SK-N-SH treated with all-trans-retinoic acid at 6 μM for 48 hours (cell line): Measurements from ENCODE around the gene SLC5A10.

Experiments used
- ATAC-seq: fragments of 200-7000 bp; cut with Tn5 transposase; 3 replicates; pipeline ENCODE4 v1.9.1; 2020; ENCODE audit warnings: mild to moderate bottlenecking, moderate library complexity
- ARNTL ChIP-seq: fragments of 450-650 bp; formaldehyde crosslinking; IDR thresholded peaks from 2 replicates; pipeline ENCODE4 v1.5.0; 2020; ENCODE audit warnings: low read depth, mild to moderate bottlenecking, moderate library complexity, borderline replicate concordance
- BACH2 ChIP-seq: fragments of 250-450 bp; sonication (Bioruptor Pico); IDR thresholded peaks from 2 replicates; pipeline ENCODE4 v1.9.0; 2021; ENCODE audit warnings: mild to moderate bottlenecking, borderline replicate concordance
- CSDC2 ChIP-seq: fragments of 250-450 bp; sonication (Bioruptor Pico); IDR thresholded peaks from 2 replicates; pipeline ENCODE4 v1.5.0; 2020; ENCODE audit warnings: mild to moderate bottlenecking, moderate library complexity
- ESRRG ChIP-seq: fragments of 250-450 bp; sonication (Bioruptor Pico); IDR thresholded peaks from 2 replicates; pipeline ENCODE4 v1.6.1; 2021; ENCODE audit warnings: mild to moderate bottlenecking
- GLIS3 ChIP-seq: fragments of 250-450 bp; sonication (Bioruptor Pico); IDR thresholded peaks from 2 replicates; pipeline ENCODE4 v1.5.0; 2020; ENCODE audit warnings: mild to moderate bottlenecking, moderate library complexity
- ISL1 ChIP-seq: fragments of 250-450 bp; sonication (Bioruptor Pico); IDR thresholded peaks from 2 replicates; pipeline ENCODE4 v2.1.2; 2022; ENCODE audit warnings: mild to moderate bottlenecking, moderate library complexity
- OSR1 ChIP-seq: fragments of 250-450 bp; sonication (Bioruptor Pico); IDR thresholded peaks from 2 replicates; pipeline ENCODE4 v1.8.0; 2022; ENCODE audit warnings: moderate library complexity, mild to moderate bottlenecking, inconsistent platforms
- PATZ1 ChIP-seq: fragments of 250-450 bp; sonication (Bioruptor Pico); IDR thresholded peaks from 2 replicates; pipeline ENCODE4 v1.8.0; 2020; ENCODE audit warnings: mild to moderate bottlenecking, moderate library complexity, borderline replicate concordance
- PPARA ChIP-seq: fragments of 250-450 bp; sonication (Bioruptor Pico); IDR thresholded peaks from 2 replicates; pipeline ENCODE4 v1.5.0; 2020; ENCODE audit warnings: mild to moderate bottlenecking, borderline replicate concordance
- RARB ChIP-seq: fragments of 250-450 bp; sonication (Bioruptor Pico); IDR thresholded peaks from 2 replicates; pipeline ENCODE4 v1.8.0; 2021; ENCODE audit warnings: mild to moderate bottlenecking, moderate library complexity
- SNAI2 ChIP-seq: fragments of 250-450 bp; sonication (Bioruptor Pico); IDR thresholded peaks from 2 replicates; pipeline ENCODE4 v1.5.0; 2020; ENCODE audit warnings: mild to moderate bottlenecking, moderate library complexity
- TCF4 ChIP-seq: fragments of 250-450 bp; sonication (Bioruptor Pico); IDR thresholded peaks from 2 replicates; pipeline ENCODE4 v1.8.0; 2021; ENCODE audit warnings: mild to moderate bottlenecking, moderate library complexity, borderline replicate concordance
- TOX ChIP-seq: fragments of 250-450 bp; sonication (Bioruptor Pico); IDR thresholded peaks from 2 replicates; pipeline ENCODE4 v1.8.0; 2021; ENCODE audit warnings: mild to moderate bottlenecking, moderate library complexity, borderline replicate concordance
- TSHZ2 ChIP-seq: fragments of 250-450 bp; sonication (Bioruptor Pico); IDR thresholded peaks from 2 replicates; pipeline ENCODE4 v1.5.0; 2020; ENCODE audit warnings: mild to moderate bottlenecking, moderate library complexity
- ZC3H10 ChIP-seq: fragments of 250-450 bp; sonication (Bioruptor Pico); IDR thresholded peaks from 2 replicates; pipeline ENCODE4 v1.5.1; 2021; ENCODE audit warnings: mild to moderate bottlenecking, moderate library complexity
- ZFP3 ChIP-seq: fragments of 250-450 bp; sonication (Bioruptor Pico); IDR thresholded peaks from 2 replicates; pipeline ENCODE4 v1.5.0; 2020; ENCODE audit warnings: mild to moderate bottlenecking, moderate library complexity
- ZFP30 ChIP-seq: fragments of 450-650 bp; formaldehyde crosslinking; IDR thresholded peaks from 2 replicates; pipeline ENCODE4 v1.5.0; 2022; ENCODE audit warnings: mild to moderate bottlenecking, moderate library complexity
- ZNF565 ChIP-seq: fragments of 450-650 bp; formaldehyde crosslinking; conservative IDR thresholded peaks from 2 replicates; pipeline ENCODE4 v1.5.0; 2020; ENCODE audit warnings: low read depth, mild to moderate bottlenecking, moderate library complexity
- ZNF70 ChIP-seq: fragments of 450-650 bp; formaldehyde crosslinking; IDR thresholded peaks from 2 replicates; pipeline ENCODE4 v1.5.0; 2020; ENCODE audit warnings: mild to moderate bottlenecking, moderate library complexity
- ZNF8 ChIP-seq: fragments of 450-650 bp; formaldehyde crosslinking; IDR thresholded peaks from 2 replicates; pipeline ENCODE4 v1.5.0; 2020; ENCODE audit warnings: mild to moderate bottlenecking, moderate library complexity
- TF ChIP-seq, protein P1 (sequence below): fragments of 250-450 bp; sonication (Bioruptor Pico); IDR thresholded peaks from 2 replicates; pipeline ENCODE4 v1.8.0; 2021; ENCODE audit warnings: low read depth, mild to moderate bottlenecking, moderate library complexity, borderline replicate concordance

SLC5A10 gene

DNA sequence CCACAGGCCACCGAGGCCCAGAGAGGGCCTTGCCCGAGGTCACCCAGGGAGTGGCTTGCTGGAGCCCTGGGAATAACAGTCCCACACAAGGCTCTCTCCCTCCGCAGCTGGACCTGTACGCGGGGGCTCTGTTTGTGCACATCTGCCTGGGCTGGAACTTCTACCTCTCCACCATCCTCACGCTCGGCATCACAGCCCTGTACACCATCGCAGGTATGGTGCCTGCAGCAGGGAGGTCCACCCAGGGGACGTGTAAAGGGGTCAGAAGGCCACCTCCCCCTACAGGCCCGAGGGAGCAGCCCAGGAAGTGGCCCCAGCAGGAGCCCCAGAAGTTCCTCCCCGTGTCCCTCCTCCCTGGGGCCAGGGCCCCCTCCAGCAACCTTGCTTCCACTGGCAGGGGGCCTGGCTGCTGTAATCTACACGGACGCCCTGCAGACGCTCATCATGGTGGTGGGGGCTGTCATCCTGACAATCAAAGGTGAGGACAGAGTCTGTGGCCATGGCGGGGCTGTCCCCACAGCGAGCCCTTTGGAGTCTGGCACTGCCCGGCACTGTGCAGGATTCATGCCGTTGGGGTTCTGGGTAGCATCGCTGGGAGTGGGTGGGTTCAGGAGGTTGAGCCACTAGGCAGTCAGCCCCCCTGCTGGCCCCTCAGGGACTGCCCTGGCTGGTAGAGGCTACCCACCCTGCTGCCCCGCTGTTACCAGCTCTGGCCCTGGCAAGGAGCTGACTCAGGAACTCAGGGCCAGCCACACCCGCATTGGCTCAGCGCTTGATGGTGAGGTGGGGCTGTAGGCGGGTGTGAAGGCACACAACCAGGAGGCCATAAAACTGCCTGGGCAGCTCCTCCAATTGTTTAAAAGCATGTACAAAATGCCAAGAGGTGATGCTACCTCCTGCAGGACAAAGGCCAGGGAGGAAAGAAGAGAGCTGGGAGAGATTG lies 17.3 kb downstream of the SLC5A10 start:
- TF ChIP-seq TCF4 (CRISPR knock-in tag) (no peak), ZC3H10 (CRISPR knock-in tag) (no peak)
- ATAC-seq, result no peak

- TF ChIP-seq BACH2 (CRISPR knock-in tag), result no peak
- TF ChIP-seq ZNF70 (CRISPR knock-in tag), result no peak
- TF ChIP-seq, protein P1, sequence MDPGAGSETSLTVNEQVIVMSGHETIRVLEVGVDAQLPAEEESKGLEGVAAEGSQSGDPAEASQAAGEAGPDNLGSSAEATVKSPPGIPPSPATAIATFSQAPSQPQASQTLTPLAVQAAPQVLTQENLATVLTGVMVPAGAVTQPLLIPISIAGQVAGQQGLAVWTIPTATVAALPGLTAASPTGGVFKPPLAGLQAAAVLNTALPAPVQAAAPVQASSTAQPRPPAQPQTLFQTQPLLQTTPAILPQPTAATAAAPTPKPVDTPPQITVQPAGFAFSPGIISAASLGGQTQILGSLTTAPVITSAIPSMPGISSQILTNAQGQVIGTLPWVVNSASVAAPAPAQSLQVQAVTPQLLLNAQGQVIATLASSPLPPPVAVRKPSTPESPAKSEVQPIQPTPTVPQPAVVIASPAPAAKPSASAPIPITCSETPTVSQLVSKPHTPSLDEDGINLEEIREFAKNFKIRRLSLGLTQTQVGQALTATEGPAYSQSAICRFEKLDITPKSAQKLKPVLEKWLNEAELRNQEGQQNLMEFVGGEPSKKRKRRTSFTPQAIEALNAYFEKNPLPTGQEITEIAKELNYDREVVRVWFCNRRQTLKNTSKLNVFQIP, result no peak
- no peak for TF ChIP-seq ARNTL
- no peak for TF ChIP-seq PATZ1 (CRISPR knock-in tag)
- TF ChIP-seq ESRRG (CRISPR knock-in tag), result no peak
- no peak for TF ChIP-seq SNAI2 (CRISPR knock-in tag)
- no peak for TF ChIP-seq PPARA
- TF ChIP-seq CSDC2, result no peak
- TF ChIP-seq TSHZ2 (CRISPR knock-in tag), result no peak
- TF ChIP-seq GLIS3, result no peak
- no peak for TF ChIP-seq ISL1
- TF ChIP-seq ZNF8 (CRISPR knock-in tag), result no peak
- TF ChIP-seq ZFP30 (CRISPR knock-in tag), result no peak
- TF ChIP-seq TCF4 (CRISPR knock-in tag), result no peak
- ATAC-seq, result no peak
Observed at GRCh38 chr17:18970582-18971480, 18.9 kb downstream of the SLC5A10 start.

GRCh38 chr17:18971801-18972200 lies 19.8 kb downstream of the SLC5A10 start:
- ATAC-seq, result no peak
- TF ChIP-seq, protein P1, result no peak
- TF ChIP-seq GLIS3 (no peak), ARNTL (no peak), ZNF565 (CRISPR knock-in tag) (no peak), ESRRG (CRISPR knock-in tag) (no peak), PATZ1 (CRISPR knock-in tag) (no peak), ZC3H10 (CRISPR knock-in tag) (no peak), BACH2 (CRISPR knock-in tag) (no peak), ZNF70 (CRISPR knock-in tag) (no peak), ZNF8 (CRISPR knock-in tag) (no peak), TSHZ2 (CRISPR knock-in tag) (no peak), TOX (no peak), CSDC2 (no peak), TCF4 (CRISPR knock-in tag) (no peak), OSR1 (CRISPR knock-in tag) (no peak), ZFP3 (no peak), RARB (no peak), SNAI2 (CRISPR knock-in tag) (no peak)
